ENCODE measurements around the gene LCLAT1. TPM values are rescaled to one million over a fixed set of nuclear protein-coding genes. Genes with fewer than 3 reads are reported as not detected.
A peak's percentile ranks its signal among the peaks of the same experiment; 100 is the strongest.

The LCLAT1 gene
- 3.0 TPM for polyA plus RNA-seq (2012; ENCODE audit: insufficient read length, low read depth)

DNA sequence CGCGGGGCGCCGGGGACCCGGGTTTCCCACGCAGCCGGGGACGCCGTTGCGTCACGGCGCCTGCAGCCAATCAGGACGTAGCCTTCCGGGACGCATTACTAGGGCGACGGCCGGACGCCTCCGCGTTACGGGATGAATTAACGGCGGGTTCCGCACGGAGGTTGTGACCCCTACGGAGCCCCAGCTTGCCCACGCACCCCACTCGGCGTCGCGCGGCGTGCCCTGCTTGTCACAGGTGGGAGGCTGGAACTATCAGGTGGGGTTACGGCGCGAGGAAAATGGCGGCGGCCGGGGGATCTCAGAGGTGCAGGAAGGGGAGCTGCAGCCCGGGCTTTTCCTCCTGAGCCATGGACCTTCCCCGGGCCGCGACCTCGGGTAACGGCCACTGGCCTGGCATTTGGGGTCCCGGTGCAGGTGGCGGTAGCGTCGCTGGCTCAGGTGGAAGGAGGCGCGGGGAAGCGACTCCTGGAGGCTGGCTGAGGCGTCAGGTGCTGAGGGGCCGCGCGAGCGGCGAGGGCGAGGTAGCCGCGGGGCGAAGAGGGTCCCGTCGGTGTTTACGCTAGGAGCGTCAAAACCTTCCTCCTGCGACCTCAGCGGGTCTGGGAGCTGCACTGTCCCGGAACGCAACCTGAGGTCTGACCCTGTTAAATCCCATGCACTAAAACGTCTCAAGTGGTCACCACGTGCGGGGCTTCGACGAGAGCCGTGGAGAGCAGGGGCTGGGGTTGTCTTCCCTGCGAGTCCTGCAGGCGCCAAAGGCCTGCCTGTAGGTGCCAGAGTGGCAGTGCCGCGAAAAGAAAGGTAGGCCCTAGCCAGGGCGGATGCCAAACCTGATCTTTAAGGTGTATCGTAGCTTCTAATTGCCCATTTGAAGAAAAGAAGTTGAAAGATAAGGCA is at the start of gene LCLAT1:
TSS of gene LCLAT1 (plus strand) at position 98 of the 897 bp plus-strand sequence. CDS start 78,345 bp downstream, outside the sequence.
- TF ChIP-seq TAF1 (IDR thresholded peaks at IDR 0.05; ENCODE audit: borderline replicate concordance, insufficient read depth, low read length) (no peak), SIN3A (IDR thresholded peaks at IDR 0.05; ENCODE audit: borderline replicate concordance, insufficient read depth, low read length) (no peak), POLR2AphosphoS5 (IDR thresholded peaks at IDR 0.05; ENCODE audit: low read depth, low read length) (no peak), FOXP2 (optimal IDR thresholded peaks at IDR 0.05; ENCODE audit: borderline replicate concordance, extremely low read depth, extremely low read length, insufficient read depth) (peak; percentile 78)
- TF ChIP-seq, protein P1, sequence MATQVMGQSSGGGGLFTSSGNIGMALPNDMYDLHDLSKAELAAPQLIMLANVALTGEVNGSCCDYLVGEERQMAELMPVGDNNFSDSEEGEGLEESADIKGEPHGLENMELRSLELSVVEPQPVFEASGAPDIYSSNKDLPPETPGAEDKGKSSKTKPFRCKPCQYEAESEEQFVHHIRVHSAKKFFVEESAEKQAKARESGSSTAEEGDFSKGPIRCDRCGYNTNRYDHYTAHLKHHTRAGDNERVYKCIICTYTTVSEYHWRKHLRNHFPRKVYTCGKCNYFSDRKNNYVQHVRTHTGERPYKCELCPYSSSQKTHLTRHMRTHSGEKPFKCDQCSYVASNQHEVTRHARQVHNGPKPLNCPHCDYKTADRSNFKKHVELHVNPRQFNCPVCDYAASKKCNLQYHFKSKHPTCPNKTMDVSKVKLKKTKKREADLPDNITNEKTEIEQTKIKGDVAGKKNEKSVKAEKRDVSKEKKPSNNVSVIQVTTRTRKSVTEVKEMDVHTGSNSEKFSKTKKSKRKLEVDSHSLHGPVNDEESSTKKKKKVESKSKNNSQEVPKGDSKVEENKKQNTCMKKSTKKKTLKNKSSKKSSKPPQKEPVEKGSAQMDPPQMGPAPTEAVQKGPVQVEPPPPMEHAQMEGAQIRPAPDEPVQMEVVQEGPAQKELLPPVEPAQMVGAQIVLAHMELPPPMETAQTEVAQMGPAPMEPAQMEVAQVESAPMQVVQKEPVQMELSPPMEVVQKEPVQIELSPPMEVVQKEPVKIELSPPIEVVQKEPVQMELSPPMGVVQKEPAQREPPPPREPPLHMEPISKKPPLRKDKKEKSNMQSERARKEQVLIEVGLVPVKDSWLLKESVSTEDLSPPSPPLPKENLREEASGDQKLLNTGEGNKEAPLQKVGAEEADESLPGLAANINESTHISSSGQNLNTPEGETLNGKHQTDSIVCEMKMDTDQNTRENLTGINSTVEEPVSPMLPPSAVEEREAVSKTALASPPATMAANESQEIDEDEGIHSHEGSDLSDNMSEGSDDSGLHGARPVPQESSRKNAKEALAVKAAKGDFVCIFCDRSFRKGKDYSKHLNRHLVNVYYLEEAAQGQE (IDR thresholded peaks at IDR 0.05; ENCODE audit: insufficient read depth in 1 of 2, low read depth in 2 of 2, low read length in 2 of 2): no peak

DNA sequence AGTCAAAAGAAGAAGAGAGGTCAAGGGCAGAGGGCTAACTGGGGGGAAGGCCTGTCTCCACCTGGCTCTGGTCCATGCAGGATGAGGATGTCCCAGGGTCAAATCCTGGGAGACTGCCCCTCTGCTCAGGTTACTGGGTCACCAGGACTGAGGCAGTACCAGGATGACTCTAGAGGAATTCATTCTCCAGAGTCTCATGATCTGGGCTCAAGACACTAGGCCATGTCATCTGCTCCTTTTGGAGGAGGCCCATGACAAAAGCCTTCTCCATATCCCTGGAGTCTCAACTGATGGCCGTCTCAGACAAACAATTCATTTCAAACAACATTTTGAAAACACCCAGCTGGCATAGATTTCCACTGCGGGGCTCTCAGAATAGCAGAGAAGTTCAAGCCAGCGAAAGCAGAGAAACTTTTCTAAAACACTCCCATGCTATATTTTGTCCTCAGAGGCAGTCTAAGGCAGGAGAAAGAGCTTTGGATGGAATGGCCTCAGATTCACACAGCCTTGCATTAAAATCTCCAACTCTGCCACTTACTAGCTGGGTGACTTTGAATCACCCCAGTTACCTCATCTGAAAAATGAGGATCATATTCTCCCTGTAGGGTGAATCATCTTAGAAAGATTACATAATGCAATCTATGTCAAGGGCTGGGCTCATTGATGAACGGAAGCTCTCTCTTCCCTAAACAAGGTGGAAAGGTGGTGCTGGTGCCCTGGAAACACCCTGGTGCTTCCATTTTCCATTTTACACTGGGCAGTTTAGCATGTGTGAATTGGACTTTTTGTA is 48.8 kb upstream of the LCLAT1 start:
- TF ChIP-seq TAF1 (IDR thresholded peaks at IDR 0.05; ENCODE audit: borderline replicate concordance, insufficient read depth, low read length): no peak
- TF ChIP-seq SIN3A (IDR thresholded peaks at IDR 0.05; ENCODE audit: borderline replicate concordance, insufficient read depth, low read length): no peak
- TF ChIP-seq POLR2AphosphoS5 (IDR thresholded peaks at IDR 0.05; ENCODE audit: low read depth, low read length): no peak
- TF ChIP-seq FOXP2 (optimal IDR thresholded peaks at IDR 0.05; ENCODE audit: borderline replicate concordance, extremely low read depth, extremely low read length, insufficient read depth): no peak
- TF ChIP-seq, protein P1 (IDR thresholded peaks at IDR 0.05; ENCODE audit: insufficient read depth in 1 of 2, low read depth in 2 of 2, low read length in 2 of 2): no peak

DNA sequence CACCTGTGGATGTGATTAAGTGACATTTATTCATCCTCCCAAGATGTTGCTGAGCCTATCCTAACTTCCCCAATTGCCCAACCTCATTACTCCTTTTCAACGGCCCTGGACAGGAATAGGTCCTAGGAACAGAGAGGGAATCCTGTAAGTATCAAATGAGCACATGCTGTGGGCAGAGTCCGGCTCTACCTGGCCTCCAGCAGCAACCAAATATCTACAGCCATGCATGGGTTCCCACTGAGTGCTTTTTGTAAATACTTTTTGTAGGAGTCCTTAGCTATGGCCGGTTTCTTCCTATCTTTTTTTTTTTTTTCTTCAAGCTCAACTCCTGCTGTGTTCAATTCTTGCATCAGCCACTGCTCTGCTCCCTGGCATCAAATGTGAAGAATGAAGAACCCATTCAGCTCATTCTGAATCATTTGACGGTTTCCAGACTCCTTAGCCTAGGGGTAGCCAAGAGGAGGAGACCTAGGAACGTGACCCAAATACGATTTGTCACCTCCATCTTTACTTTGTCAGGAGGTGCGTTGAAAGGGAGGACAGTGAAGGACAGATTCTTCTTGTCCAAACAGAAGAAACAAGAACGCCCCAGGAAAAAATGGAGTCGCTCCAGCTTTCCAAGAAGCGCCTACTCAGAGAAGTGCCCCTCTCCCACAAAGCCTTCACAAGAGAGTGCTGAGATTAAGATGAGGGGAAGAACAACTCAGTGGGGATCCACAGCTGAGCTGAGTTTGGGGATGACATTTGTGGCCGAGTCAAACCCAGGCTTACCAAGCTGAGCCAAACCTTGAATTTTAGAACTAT is 46.7 kb upstream of the LCLAT1 start:
- TF ChIP-seq SIN3A (IDR thresholded peaks at IDR 0.05; ENCODE audit: borderline replicate concordance, insufficient read depth, low read length) (no peak), FOXP2 (optimal IDR thresholded peaks at IDR 0.05; ENCODE audit: borderline replicate concordance, extremely low read depth, extremely low read length, insufficient read depth) (no peak), POLR2AphosphoS5 (IDR thresholded peaks at IDR 0.05; ENCODE audit: low read depth, low read length) (no peak), TAF1 (IDR thresholded peaks at IDR 0.05; ENCODE audit: borderline replicate concordance, insufficient read depth, low read length) (no peak)
- TF ChIP-seq, protein P1 (IDR thresholded peaks at IDR 0.05; ENCODE audit: insufficient read depth in 1 of 2, low read depth in 2 of 2, low read length in 2 of 2): no peak

DNA sequence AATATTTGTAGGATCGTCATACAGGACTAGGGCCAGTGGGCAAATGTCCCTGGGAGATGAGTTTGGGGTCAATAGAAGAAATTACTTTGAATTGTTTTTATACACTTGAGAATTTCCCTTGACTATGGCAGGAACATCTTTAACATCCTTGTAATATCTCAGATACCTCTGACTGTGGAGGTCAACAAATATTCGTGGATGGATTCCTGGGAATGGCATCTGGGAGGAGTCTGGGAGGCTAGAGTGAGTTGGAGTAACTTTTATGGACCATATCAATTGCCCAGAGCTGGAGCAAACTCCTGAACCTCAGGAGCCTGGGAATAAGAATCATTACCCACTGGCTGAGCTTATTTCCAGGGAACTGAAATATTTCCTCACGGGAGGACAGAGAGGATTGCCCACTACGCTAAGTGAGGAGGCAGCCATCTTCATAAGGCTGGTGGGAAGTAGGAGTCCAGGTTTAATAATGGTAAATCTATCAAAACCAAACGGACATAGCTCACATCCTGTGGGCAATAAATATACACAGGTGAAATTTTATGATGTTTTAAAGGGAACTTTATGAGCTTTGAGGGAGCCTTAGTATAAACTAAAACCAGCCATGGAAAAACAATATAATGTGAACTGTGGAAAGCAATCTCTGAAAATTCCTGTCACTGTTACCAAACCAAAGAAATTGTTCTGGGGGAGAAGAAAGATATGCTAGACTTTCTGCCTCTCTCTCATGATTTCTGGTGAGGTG is 44.4 kb upstream of the LCLAT1 start:
- TF ChIP-seq SIN3A (IDR thresholded peaks at IDR 0.05; ENCODE audit: borderline replicate concordance, insufficient read depth, low read length) (no peak), POLR2AphosphoS5 (IDR thresholded peaks at IDR 0.05; ENCODE audit: low read depth, low read length) (no peak), TAF1 (IDR thresholded peaks at IDR 0.05; ENCODE audit: borderline replicate concordance, insufficient read depth, low read length) (no peak), FOXP2 (optimal IDR thresholded peaks at IDR 0.05; ENCODE audit: borderline replicate concordance, extremely low read depth, extremely low read length, insufficient read depth) (no peak)
- TF ChIP-seq, protein P1 (IDR thresholded peaks at IDR 0.05; ENCODE audit: insufficient read depth in 1 of 2, low read depth in 2 of 2, low read length in 2 of 2): no peak
